Erythroblast (primary cell): ENCODE results near the gene RBMS1.

Source experiments
- GATA1 ChIP-seq: IDR thresholded peaks from 2 replicates; pipeline ENCODE4 v1.6.1; 2011; ENCODE audit warnings: low read depth, mild to moderate bottlenecking, control low read depth, low read length, moderate library complexity
- POLR2A ChIP-seq: IDR thresholded peaks from 2 replicates; pipeline ENCODE4 v1.6.1; 2011; ENCODE audit warnings: mild to moderate bottlenecking, low read length

DNA sequence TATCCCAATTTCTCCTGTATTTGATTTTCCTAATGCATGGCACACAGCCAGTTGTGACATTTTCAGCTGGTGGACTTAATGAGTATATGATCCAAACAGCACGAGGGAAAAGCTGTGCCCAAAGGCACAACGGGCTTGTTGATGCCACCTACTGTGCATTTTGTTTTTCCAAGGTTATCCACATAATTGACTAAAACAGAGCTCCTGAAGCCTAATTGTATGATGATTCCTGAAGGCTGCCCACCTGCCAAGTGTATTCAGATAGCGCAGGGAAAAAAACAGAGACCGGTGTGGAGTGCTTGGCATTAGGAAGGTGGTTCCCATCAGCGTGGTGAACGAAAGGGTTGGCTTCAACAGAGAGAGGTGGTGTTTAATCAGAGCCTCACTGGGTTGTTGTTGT, 14.9 kb downstream of the RBMS1 start:
- TF ChIP-seq POLR2A (no peak), GATA1 (no peak)
